ENCODE results near the gene BSPH1. TPM values are rescaled to one million over a fixed set of nuclear protein-coding genes. Genes with fewer than 3 reads are reported as not detected.

The BSPH1 gene
- total RNA-seq, 1 experiment from 2014 or later: not detected

DNA sequence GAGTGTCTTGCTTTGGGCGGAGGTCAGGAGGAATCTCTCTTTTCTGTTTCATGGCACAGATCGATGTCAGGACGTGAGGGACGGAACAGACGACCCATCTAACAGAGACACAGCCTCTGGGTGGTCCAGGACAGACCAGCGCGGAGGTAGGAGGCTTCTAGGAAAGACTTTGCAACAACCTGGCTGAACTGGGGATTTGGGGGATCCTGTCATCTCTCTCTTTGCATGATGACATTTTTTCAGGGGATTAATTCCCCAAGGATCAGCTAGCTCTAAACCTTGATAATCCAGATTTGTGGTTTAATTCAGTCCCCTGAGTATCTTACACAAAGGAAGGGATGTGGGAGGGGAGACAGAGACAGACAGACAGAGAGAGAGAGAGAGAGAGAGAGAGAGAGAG, 37.5 kb upstream of the BSPH1 start:
- Histone ChIP-seq H3K27me3 (ENCODE audit: control insufficient read depth, insufficient read depth, low read length) (no peaks in the 10 kb centered on the region; the same call in 1 of the 2 replicates), H3K27ac (ENCODE audit: low read length) (no peak overlapping the region), H3K4me1 (ENCODE audit: control insufficient read depth, insufficient read depth, low read length) (no peaks in the 10 kb centered on the region), H3K36me3 (ENCODE audit: control insufficient read depth, insufficient read depth, low read length) (no peaks in the 10 kb centered on the region), H3K9me3 (ENCODE audit: control insufficient read depth, insufficient read depth, low read depth, low read length) (no peaks in the 10 kb centered on the region), H3K4me3 (ENCODE audit: low read depth in 2 of 2, low read length in 2 of 2) (no peak overlapping the region)
- ATAC-seq: no peak
- intact Hi-C loops (cut with micrococcal nuclease; ENCODE audit: unreplicated experiment) (no loop called here), in situ Hi-C loops (cut with HindIII; ENCODE audit: low pct_unique_long_range_greater_than_20kb, low sequenced_read_pairs) (no loop called here)
- no TSS peak for BruUV-seq (replicated peaks)
- CTCF ChIA-PET: interaction anchor here (0.6 kb wide), 1 partner anchor 262 kb away, joined by 3 read pairs; no protein-coding TSS in a partner anchor
- TF ChIP-seq REST (IDR thresholded peaks at IDR 0.05; ENCODE audit: insufficient read depth in 1 of 2, low read depth in 2 of 2, low read length in 1 of 2): no peak
- TF ChIP-seq SIN3A (IDR thresholded peaks at IDR 0.05; ENCODE audit: borderline replicate concordance, insufficient read depth, low read depth, low read length): no peak
- TF ChIP-seq POLR2AphosphoS5 (IDR thresholded peaks at IDR 0.05; ENCODE audit: low read depth, low read length): no peak
- TF ChIP-seq TCF7L2 (IDR thresholded peaks at IDR 0.05; ENCODE audit: low read depth, low read length): no peak
- no peak for TF ChIP-seq CTCF (IDR thresholded peaks at IDR 0.05)
- no peak for DNase-seq (ENCODE audit: low read depth, low spot score)
- POLR2A ChIA-PET: no interaction called here

DNA sequence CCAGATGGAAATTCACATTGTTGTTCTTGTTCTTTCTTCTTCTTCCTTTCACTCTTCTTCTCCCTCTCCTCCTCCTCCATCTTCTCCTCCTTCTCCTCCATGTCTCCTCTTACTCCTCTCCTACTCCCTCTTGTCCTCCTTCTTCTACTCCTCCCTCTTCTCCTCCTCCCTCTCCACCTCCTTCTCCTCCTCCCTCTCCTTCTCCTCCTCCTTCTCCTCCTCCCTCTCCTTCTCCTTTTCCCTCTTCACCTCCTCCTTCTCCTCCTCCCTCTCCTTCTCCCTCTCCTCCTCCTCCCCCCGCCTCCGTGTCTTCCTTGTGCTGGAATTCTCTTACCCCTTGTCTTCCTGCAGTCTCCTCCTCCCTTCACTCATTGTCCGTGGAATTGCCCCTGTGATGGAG, 33.5 kb upstream of the BSPH1 start:
- DNase-seq (ENCODE audit: low read depth, low spot score) (no peak), ATAC-seq (no peak)
- ChIA-PET CTCF (no interaction called here), POLR2A (no interaction called here)
- TF ChIP-seq TCF7L2 (IDR thresholded peaks at IDR 0.05; ENCODE audit: low read depth, low read length) (no peak), REST (IDR thresholded peaks at IDR 0.05; ENCODE audit: insufficient read depth in 1 of 2, low read depth in 2 of 2, low read length in 1 of 2) (no peak), POLR2AphosphoS5 (IDR thresholded peaks at IDR 0.05; ENCODE audit: low read depth, low read length) (no peak), CTCF (IDR thresholded peaks at IDR 0.05) (no peak), SIN3A (IDR thresholded peaks at IDR 0.05; ENCODE audit: borderline replicate concordance, insufficient read depth, low read depth, low read length) (no peak)
- BruUV-seq (replicated peaks): no TSS peak
- Histone ChIP-seq H3K27me3 (ENCODE audit: control insufficient read depth, insufficient read depth, low read length) (no peaks in the 10 kb centered on the region; the same call in 1 of the 2 replicates), H3K9me3 (ENCODE audit: control insufficient read depth, insufficient read depth, low read depth, low read length) (no peaks in the 10 kb centered on the region), H3K4me3 (ENCODE audit: low read depth in 2 of 2, low read length in 2 of 2) (no peak overlapping the region), H3K36me3 (ENCODE audit: control insufficient read depth, insufficient read depth, low read length) (no peaks in the 10 kb centered on the region), H3K27ac (ENCODE audit: low read length) (no peak overlapping the region), H3K4me1 (ENCODE audit: control insufficient read depth, insufficient read depth, low read length) (no peaks in the 10 kb centered on the region)
- in situ Hi-C loops (cut with HindIII; ENCODE audit: low pct_unique_long_range_greater_than_20kb, low sequenced_read_pairs): no loop called here
- intact Hi-C loops (cut with micrococcal nuclease; ENCODE audit: unreplicated experiment): no loop called here

Data from Panc1 (cell line).